ENCODE data around the gene PAX3. TPM values are rescaled to one million over a fixed set of nuclear protein-coding genes. Genes with fewer than 3 reads are reported as not detected.

Gene PAX3
- total and polyA plus RNA-seq, 4 donors: not detected

DNA sequence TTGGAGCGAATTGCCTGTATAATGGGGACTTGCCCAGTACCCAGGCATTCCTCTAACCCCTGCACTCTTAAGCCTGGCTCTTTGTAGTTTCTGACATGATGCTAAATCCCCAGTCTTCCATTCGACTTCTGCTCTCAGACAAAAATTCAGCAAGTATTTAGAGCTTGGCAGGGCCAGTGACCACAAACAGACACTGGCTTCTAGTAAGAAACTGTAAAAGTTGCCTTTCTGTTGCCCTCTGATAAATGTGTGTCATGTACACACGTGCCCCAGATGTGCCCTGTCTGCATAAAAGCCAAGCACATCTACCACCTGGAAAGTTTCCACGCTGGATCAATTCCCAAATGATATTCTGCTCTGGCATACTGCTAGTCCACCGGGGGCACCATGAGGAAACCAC is 18.0 kb downstream of the PAX3 start (continued):
- TF ChIP-seq, protein P1, sequence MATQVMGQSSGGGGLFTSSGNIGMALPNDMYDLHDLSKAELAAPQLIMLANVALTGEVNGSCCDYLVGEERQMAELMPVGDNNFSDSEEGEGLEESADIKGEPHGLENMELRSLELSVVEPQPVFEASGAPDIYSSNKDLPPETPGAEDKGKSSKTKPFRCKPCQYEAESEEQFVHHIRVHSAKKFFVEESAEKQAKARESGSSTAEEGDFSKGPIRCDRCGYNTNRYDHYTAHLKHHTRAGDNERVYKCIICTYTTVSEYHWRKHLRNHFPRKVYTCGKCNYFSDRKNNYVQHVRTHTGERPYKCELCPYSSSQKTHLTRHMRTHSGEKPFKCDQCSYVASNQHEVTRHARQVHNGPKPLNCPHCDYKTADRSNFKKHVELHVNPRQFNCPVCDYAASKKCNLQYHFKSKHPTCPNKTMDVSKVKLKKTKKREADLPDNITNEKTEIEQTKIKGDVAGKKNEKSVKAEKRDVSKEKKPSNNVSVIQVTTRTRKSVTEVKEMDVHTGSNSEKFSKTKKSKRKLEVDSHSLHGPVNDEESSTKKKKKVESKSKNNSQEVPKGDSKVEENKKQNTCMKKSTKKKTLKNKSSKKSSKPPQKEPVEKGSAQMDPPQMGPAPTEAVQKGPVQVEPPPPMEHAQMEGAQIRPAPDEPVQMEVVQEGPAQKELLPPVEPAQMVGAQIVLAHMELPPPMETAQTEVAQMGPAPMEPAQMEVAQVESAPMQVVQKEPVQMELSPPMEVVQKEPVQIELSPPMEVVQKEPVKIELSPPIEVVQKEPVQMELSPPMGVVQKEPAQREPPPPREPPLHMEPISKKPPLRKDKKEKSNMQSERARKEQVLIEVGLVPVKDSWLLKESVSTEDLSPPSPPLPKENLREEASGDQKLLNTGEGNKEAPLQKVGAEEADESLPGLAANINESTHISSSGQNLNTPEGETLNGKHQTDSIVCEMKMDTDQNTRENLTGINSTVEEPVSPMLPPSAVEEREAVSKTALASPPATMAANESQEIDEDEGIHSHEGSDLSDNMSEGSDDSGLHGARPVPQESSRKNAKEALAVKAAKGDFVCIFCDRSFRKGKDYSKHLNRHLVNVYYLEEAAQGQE (IDR thresholded peaks at IDR 0.05): no peak
- TF ChIP-seq, protein P2, sequence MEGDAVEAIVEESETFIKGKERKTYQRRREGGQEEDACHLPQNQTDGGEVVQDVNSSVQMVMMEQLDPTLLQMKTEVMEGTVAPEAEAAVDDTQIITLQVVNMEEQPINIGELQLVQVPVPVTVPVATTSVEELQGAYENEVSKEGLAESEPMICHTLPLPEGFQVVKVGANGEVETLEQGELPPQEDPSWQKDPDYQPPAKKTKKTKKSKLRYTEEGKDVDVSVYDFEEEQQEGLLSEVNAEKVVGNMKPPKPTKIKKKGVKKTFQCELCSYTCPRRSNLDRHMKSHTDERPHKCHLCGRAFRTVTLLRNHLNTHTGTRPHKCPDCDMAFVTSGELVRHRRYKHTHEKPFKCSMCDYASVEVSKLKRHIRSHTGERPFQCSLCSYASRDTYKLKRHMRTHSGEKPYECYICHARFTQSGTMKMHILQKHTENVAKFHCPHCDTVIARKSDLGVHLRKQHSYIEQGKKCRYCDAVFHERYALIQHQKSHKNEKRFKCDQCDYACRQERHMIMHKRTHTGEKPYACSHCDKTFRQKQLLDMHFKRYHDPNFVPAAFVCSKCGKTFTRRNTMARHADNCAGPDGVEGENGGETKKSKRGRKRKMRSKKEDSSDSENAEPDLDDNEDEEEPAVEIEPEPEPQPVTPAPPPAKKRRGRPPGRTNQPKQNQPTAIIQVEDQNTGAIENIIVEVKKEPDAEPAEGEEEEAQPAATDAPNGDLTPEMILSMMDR (IDR thresholded peaks at IDR 0.05; ENCODE audit: low read depth, low read length, missing input control): no peak
- no peak for TF ChIP-seq JUND (IDR thresholded peaks at IDR 0.05)
- no peak for TF ChIP-seq GABPA (IDR thresholded peaks at IDR 0.05 in 1 of 2, conservative IDR thresholded peaks at IDR 0.05 in 1 of 2)
- TF ChIP-seq HNF4A (conservative IDR thresholded peaks at IDR 0.05): no peak

DNA sequence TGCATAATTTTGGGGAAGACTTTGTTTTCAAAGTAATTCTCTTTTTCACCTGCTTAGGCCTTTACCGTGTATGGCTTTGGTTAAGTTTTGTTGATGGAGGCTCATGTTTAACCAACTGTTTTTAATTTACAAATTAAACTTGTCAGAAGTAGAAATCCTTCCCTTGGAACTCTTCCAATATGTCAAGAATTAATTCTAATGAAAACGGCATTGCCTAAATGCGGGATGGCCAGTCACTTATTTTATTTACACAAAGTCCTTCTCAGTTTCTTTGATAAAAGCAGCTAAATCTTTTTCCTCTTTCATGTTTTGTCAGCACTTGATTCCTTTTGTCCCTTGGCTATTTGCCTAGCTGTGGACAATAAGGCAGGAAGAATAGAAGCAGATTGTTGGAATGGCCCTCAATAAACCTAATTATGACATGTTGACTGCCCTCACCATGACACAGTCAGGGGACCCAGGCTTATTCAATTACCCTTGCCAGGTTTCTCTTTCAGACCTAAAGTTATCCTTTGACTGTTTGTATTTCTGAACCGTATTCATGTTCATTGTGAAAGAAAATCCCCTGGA is 26.3 kb downstream of the PAX3 start:
- TF ChIP-seq YY1 (IDR thresholded peaks at IDR 0.05) (no peak), FOXA1 (IDR thresholded peaks at IDR 0.05) (no peak), HNF4G (IDR thresholded peaks at IDR 0.05) (no peak), SP1 (IDR thresholded peaks at IDR 0.05) (no peak), TAF1 (conservative IDR thresholded peaks at IDR 0.05) (no peak), HNF4A (conservative IDR thresholded peaks at IDR 0.05) (no peak), GABPA (IDR thresholded peaks at IDR 0.05 in 1 of 2, conservative IDR thresholded peaks at IDR 0.05 in 1 of 2) (no peak), EGR1 (IDR thresholded peaks at IDR 0.05; ENCODE audit: low read depth in 2 of 2) (no peak), FOXA2 (IDR thresholded peaks at IDR 0.05) (no peak), NR2F2 (IDR thresholded peaks at IDR 0.05) (no peak)
- TF ChIP-seq, protein P3, sequence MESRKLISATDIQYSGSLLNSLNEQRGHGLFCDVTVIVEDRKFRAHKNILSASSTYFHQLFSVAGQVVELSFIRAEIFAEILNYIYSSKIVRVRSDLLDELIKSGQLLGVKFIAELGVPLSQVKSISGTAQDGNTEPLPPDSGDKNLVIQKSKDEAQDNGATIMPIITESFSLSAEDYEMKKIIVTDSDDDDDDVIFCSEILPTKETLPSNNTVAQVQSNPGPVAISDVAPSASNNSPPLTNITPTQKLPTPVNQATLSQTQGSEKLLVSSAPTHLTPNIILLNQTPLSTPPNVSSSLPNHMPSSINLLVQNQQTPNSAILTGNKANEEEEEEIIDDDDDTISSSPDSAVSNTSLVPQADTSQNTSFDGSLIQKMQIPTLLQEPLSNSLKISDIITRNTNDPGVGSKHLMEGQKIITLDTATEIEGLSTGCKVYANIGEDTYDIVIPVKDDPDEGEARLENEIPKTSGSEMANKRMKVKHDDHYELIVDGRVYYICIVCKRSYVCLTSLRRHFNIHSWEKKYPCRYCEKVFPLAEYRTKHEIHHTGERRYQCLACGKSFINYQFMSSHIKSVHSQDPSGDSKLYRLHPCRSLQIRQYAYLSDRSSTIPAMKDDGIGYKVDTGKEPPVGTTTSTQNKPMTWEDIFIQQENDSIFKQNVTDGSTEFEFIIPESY (IDR thresholded peaks at IDR 0.05): no peak
- Histone ChIP-seq H3K4me3 (ENCODE audit: low read depth in 1 of 3, low read length in 3 of 3) (no peak overlapping the region), H3K4me1 (ENCODE audit: control insufficient read depth in 4 of 4, insufficient read depth in 4 of 4, low read length in 3 of 4) (no peaks in the 10 kb centered on the region), H3K27me3 (ENCODE audit: control insufficient read depth in 4 of 4, insufficient read depth in 4 of 4, low read length in 3 of 4) (peaks cover 0 to 12% (median under 1%) of the 10 kb centered on the region in 4 donors), H3K36me3 (ENCODE audit: control insufficient read depth in 4 of 4, insufficient read depth in 3 of 4, low read depth in 1 of 4, low read length in 3 of 4) (no peaks in the 10 kb centered on the region), H3K9ac (ENCODE audit: low read depth in 1 of 2, low read length in 2 of 2) (no peak overlapping the region), H3K27ac (ENCODE audit: low read depth in 1 of 2, low read length in 2 of 2) (no peak overlapping the region), H3K9me3 (ENCODE audit: control insufficient read depth in 4 of 4, low read length in 3 of 4) (peaks cover 0 to 3% (median 0%) of the 10 kb centered on the region in 4 donors)
- DNase-seq (ENCODE audit: low spot score): no peak
- WGBS: 44% methylated on average over 4 of the region's 4 CpGs
